A673 (cell line): Measurements from ENCODE around the gene CCT3. TPM values are rescaled to one million over a fixed set of nuclear protein-coding genes. Genes with fewer than 3 reads are reported as not detected.

ENCODE experiments used
- BruUV-seq: library from RNA; stranded (reverse); fragments of 400-500 nt; replicated peaks from 2 replicates; lab custom pipeline; 2021; lab: Mats Ljungman, UMichigan
- CTCF ChIA-PET: fragments of 300-600 bp; sonication (Branson Sonifier 250); formaldehyde crosslinking; loops from one replicate; lab custom pipeline; 2022; ENCODE audit warnings: antibody characterized with exemption; lab: Charles Lee
- POLR2A ChIA-PET: fragments of 300-600 bp; sonication (Branson Sonifier 250); formaldehyde crosslinking; loops from one replicate; lab custom pipeline; 2022; ENCODE audit warnings: antibody characterized with exemption; ENCODE audit not compliant: low non-redundant PET; lab: Charles Lee
- DNase-seq: peaks from one replicate; pipeline ENCODE4 v3.0.0-alpha.2; 2015; ENCODE audit warnings: low spot score
- H3K27ac ChIP-seq: fragments of 200-600 bp; sonication (generic); 2 replicates; pipeline ENCODE4 v1.5.1; 2016; ENCODE audit warnings: mixed run types, low read depth, mild to moderate bottlenecking, mixed read lengths, antibody characterized with exemption, low read length; ENCODE audit not compliant: poor library complexity, severe bottlenecking
- H3K27me3 ChIP-seq: fragments of 200-600 bp; sonication (generic); replicated peaks from 2 replicates; pipeline ENCODE4 v1.6.1; 2017; ENCODE audit warnings: mixed run types, low read depth, mild to moderate bottlenecking, mixed read lengths, antibody characterized with exemption, low read length; ENCODE audit not compliant: insufficient read depth, poor library complexity
- H3K36me3 ChIP-seq: fragments of 200-600 bp; sonication (generic); 2 replicates; pipeline ENCODE4 v1.6.1; 2016; ENCODE audit warnings: mixed run types, mild to moderate bottlenecking, mixed read lengths, antibody characterized with exemption, low read length; ENCODE audit not compliant: insufficient read depth, poor library complexity, severe bottlenecking
- H3K4me1 ChIP-seq: fragments of 200-600 bp; sonication (generic); 2 replicates; pipeline ENCODE4 v1.6.1; 2017; ENCODE audit warnings: mixed run types, mild to moderate bottlenecking, mixed read lengths, antibody characterized with exemption, low read length; ENCODE audit not compliant: insufficient read depth, poor library complexity, severe bottlenecking
- H3K4me3 ChIP-seq: fragments of 200-600 bp; sonication (generic); 2 replicates; pipeline ENCODE4 v1.5.1; 2016; ENCODE audit warnings: low read depth, mixed run types, mild to moderate bottlenecking, mixed read lengths, low read length; ENCODE audit not compliant: poor library complexity, severe bottlenecking
- H3K9me3 ChIP-seq: fragments of 200-600 bp; sonication (generic); 2 replicates; pipeline ENCODE4 v1.6.1; 2016; ENCODE audit warnings: mixed run types, low read depth, mild to moderate bottlenecking, mixed read lengths, antibody characterized with exemption, low read length; ENCODE audit not compliant: poor library complexity, severe bottlenecking
- CTCF ChIP-seq: fragments of 300-800, 200-600 bp; sonication (generic); conservative IDR thresholded peaks from 2 replicates; pipeline ENCODE4 v1.5.1; 2017; ENCODE audit warnings: low read depth, mild to moderate bottlenecking, antibody characterized with exemption, low read length, moderate library complexity, mixed read lengths
- EZH2 ChIP-seq: fragments of 200-600 bp; sonication (generic); IDR thresholded peaks from 2 replicates; pipeline ENCODE4 v1.6.1; 2017; ENCODE audit warnings: borderline replicate concordance, low read depth, mild to moderate bottlenecking, mixed read lengths, antibody characterized with exemption, low read length; ENCODE audit not compliant: poor library complexity, severe bottlenecking
- intact Hi-C: fragments of 100-400 bp; cut with micrococcal nuclease; formaldehyde crosslinking; loops from one replicate; pipeline ENCODE4 v1.10.0; 2022; ENCODE audit not compliant: unreplicated experiment
- total RNA-seq: library from RNA; stranded (reverse); gene quantifications from 2 replicates; pipeline ENCODE4 v1.2.3, GENCODE V29; 2021

Gene CCT3
- total RNA-seq, 1 experiment from 2014 or later: 678 TPM

GRCh38 chr1:156376958-156377919, 39.1 kb upstream of the CCT3 start:
- ChIA-PET POLR2A (interaction anchor here (0.6 kb wide), 1 partner anchor 123 kb away, joined by 4 read pairs; the partner anchor contains the start of gene MEF2D), CTCF (interaction anchor here (1.1 kb wide), 1 partner anchor 9 kb away, joined by 4 read pairs; no protein-coding TSS in a partner anchor)
- Histone ChIP-seq H3K4me1 (no peaks in the 10 kb centered on the region), H3K4me3 (no peak overlapping the region), H3K27me3 (no peaks in the 10 kb centered on the region), H3K36me3 (no peaks in the 10 kb centered on the region), H3K27ac (no peak overlapping the region), H3K9me3 (no peaks in the 10 kb centered on the region)
- BruUV-seq: no TSS peak
- TF ChIP-seq CTCF (no peak), EZH2 (no peak)
- DNase-seq: no peak
- intact Hi-C loops: no loop called here

- no peaks in the 10 kb centered on the region for H3K36me3 ChIP-seq
- intact Hi-C loops: no loop called here
- H3K9me3 ChIP-seq: no peaks in the 10 kb centered on the region
- ChIA-PET POLR2A (interaction anchor here (0.7 kb wide), 1 partner anchor 14 kb away, joined by 3 read pairs; no protein-coding TSS in a partner anchor), CTCF (interaction anchor here (0.6 to 1.0 kb wide), 2 partner anchors 9 to 81 kb away, joined by 3 to 9 read pairs; no protein-coding TSS in a partner anchor)
- H3K4me1 ChIP-seq: no peaks in the 10 kb centered on the region
- no peak overlapping the region for H3K27ac ChIP-seq
- peak; percentile 67 for DNase-seq
- H3K27me3 ChIP-seq: no peaks in the 10 kb centered on the region
- no peak overlapping the region for H3K4me3 ChIP-seq
- no peak for TF ChIP-seq EZH2
- TF ChIP-seq CTCF: peak; percentile 26; the same call in 1 of the 2 replicates
- BruUV-seq: no TSS peak
Measured at GRCh38 chr1:156376146-156376545, 38.1 kb upstream of the CCT3 start.

GRCh38 chr1:156373546-156373945, 35.5 kb upstream of the CCT3 start:
- no peaks in the 10 kb centered on the region for H3K4me1 ChIP-seq
- POLR2A ChIA-PET: no interaction called here
- no TSS peak for BruUV-seq
- no peaks in the 10 kb centered on the region for H3K9me3 ChIP-seq
- no peaks in the 10 kb centered on the region for H3K27me3 ChIP-seq
- TF ChIP-seq EZH2: no peak
- TF ChIP-seq CTCF: no peak
- no peak for DNase-seq
- intact Hi-C loops: no loop called here
- no peak overlapping the region for H3K27ac ChIP-seq
- no peak overlapping the region for H3K4me3 ChIP-seq
- H3K36me3 ChIP-seq: no peaks in the 10 kb centered on the region
- CTCF ChIA-PET: interaction anchor here (1.1 kb wide), 1 partner anchor 11 kb away, joined by 3 read pairs; no protein-coding TSS in a partner anchor
